GM06990 (cell line): Measurements from ENCODE around the gene AFAP1L2.

Experiments
- DNase-seq: peaks from one replicate; pipeline ENCODE4 v3.0.0-alpha.2; 2011; ENCODE audit not compliant: insufficient read length; ENCODE audit errors: extremely low read depth
- H3K27me3 ChIP-seq: replicated peaks from 2 replicates; pipeline ENCODE4 v1.6.0; 2011; ENCODE audit warnings: low read length; ENCODE audit not compliant: control insufficient read depth, insufficient read depth
- H3K36me3 ChIP-seq: 2 replicates; pipeline ENCODE4 v1.5.1; 2011; ENCODE audit warnings: low read length; ENCODE audit not compliant: control insufficient read depth, insufficient read depth
- H3K4me3 ChIP-seq: replicated peaks from 2 replicates; pipeline ENCODE4 v1.5.1; 2011; ENCODE audit warnings: low read depth, mild to moderate bottlenecking, control low read depth, low read length
- TF ChIP-seq, protein P1 (sequence below): IDR thresholded peaks from 2 replicates; pipeline ENCODE4 v1.5.1; 2011; ENCODE audit warnings: low read length, control low read depth, mild to moderate bottlenecking, inconsistent platforms; ENCODE audit not compliant: insufficient read depth, poor library complexity, severe bottlenecking

The AFAP1L2 gene

GRCh38 chr10:114346176-114347031 is 57.9 kb downstream of the AFAP1L2 start:
- Histone ChIP-seq H3K36me3 (no peaks in the 10 kb centered on the region), H3K4me3 (no peak overlapping the region), H3K27me3 (0 out of 2 replicates have a peak, but pooled peaks cover 1% of the 10 kb centered on the region)
- no peak for DNase-seq
- TF ChIP-seq, protein P1, sequence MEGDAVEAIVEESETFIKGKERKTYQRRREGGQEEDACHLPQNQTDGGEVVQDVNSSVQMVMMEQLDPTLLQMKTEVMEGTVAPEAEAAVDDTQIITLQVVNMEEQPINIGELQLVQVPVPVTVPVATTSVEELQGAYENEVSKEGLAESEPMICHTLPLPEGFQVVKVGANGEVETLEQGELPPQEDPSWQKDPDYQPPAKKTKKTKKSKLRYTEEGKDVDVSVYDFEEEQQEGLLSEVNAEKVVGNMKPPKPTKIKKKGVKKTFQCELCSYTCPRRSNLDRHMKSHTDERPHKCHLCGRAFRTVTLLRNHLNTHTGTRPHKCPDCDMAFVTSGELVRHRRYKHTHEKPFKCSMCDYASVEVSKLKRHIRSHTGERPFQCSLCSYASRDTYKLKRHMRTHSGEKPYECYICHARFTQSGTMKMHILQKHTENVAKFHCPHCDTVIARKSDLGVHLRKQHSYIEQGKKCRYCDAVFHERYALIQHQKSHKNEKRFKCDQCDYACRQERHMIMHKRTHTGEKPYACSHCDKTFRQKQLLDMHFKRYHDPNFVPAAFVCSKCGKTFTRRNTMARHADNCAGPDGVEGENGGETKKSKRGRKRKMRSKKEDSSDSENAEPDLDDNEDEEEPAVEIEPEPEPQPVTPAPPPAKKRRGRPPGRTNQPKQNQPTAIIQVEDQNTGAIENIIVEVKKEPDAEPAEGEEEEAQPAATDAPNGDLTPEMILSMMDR, result no peak

GRCh38 chr10:114345701-114346100 is 58.6 kb downstream of the AFAP1L2 start:
- Histone ChIP-seq H3K36me3 (no peaks in the 10 kb centered on the region), H3K4me3 (no peak overlapping the region), H3K27me3 (0 out of 2 replicates have a peak, but pooled peaks cover 1% of the 10 kb centered on the region)
- DNase-seq, result no peak
- TF ChIP-seq, protein P1, result no peak

- TF ChIP-seq, protein P1, result no peak
- no peak overlapping the region for H3K4me3 ChIP-seq
- DNase-seq, result no peak
Measured at GRCh38 chr10:114343623-114344505, 60.4 kb downstream of the AFAP1L2 start.

DNA sequence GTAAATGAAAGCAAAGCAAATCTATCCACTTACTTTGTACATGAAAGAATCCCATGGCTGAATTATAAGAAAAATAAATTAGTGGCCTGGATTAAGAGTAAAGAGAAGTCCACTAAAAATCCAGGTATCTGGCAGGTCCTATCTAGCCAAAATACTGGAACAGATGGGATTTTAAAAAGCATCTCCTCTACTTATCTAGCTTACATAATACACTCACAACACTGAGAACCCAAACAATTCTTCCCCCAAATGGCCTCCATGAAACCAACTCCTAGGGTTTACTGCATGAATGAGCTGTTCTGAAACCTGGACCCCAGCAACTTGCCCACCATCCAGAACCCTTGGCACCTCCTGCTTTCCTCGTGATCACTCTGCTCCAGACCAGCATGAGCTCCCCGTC is 61.3 kb downstream of the AFAP1L2 start:
- Histone ChIP-seq H3K27me3 (no peaks in the 10 kb centered on the region), H3K36me3 (no peaks in the 10 kb centered on the region), H3K4me3 (no peak overlapping the region)
- DNase-seq, result no peak
- TF ChIP-seq, protein P1, result no peak

More at GRCh38 chr10:114343623-114344505, 60.4 kb downstream of the AFAP1L2 start:
- H3K36me3 ChIP-seq, result no peaks in the 10 kb centered on the region
- H3K27me3 ChIP-seq, result no peaks in the 10 kb centered on the region

GRCh38 chr10:114340816-114341215 is 63.5 kb downstream of the AFAP1L2 start:
- DNase-seq, result no peak
- Histone ChIP-seq H3K36me3 (no peaks in the 10 kb centered on the region), H3K4me3 (no peak overlapping the region), H3K27me3 (no peaks in the 10 kb centered on the region)
- TF ChIP-seq, protein P1, result no peak
